Inflammatory macrophage (primary cell): ENCODE data around the gene NTRK2.
"Not testable (repeated sequence)": the region's sequence is repeated elsewhere in the genome, so short reads cannot be mapped to it uniquely, and the experiment has no call there.

Experiments used
- DNase-seq, 2 donors: peaks; one replicate each; pipeline ENCODE4 v3.0.0-alpha.2; 2020 to 2022

Gene NTRK2

DNA sequence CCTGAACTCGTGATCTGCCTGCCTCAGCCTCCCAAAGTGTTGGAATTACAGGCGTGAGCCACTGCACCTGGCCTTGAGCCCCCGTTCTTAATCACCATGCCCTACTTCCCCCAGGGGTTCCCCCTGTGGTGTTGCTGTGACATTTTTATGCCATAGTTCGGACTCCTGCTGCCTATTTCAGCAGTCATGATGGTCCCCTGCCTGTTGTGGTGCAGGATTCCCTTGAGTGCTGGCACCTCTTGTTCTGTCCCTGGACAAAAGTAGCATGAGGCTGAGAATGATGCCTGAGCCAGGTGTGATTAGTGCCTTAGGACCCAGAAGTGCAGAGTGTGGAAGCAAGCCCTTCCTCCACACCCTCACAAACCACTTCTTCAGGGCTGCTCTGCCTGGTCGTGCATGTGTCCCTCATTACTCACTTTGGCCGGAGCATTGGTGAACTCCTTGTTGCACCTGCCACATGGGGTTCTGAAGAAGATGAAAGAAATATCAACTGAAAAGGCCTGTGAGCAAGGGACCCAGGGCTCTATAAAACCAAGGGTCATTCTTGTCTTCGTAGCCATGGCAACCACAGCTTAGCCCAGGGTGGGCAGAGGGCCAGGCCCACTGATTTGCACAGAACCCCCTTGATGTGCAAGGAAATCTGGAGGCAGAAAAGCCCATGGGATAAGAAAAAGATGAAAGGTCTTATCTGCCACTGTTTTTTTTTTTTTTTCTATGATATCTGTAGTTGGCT, 228.0 kb downstream of the NTRK2 start:
- no peak for DNase-seq

GRCh38 chr9:84898188-84898587, 228.7 kb downstream of the NTRK2 start:
- no peak for DNase-seq

GRCh38 chr9:84898618-84899017, 229.1 kb downstream of the NTRK2 start:
- DNase-seq: not testable (repeated sequence)

GRCh38 chr9:84899326-84899725, 229.8 kb downstream of the NTRK2 start:
- DNase-seq: no peak

DNA sequence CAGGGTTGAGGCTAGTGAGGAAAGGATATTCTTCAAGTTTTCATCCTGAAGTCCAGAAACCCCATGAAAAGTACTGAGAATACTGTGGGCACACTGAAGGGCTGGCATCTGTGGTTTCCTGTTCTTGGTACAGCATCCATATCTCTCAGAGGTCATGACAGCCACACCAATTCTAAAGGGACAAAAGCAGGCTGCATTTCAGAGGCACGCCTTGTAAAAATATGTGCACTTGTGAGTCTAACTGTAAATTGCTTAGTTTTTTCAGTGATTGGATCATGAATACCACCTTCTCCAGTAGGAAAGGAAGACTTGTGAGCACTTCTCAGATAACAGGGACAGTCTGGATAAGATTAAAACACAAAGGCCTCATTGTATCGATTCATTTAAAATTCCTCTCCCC, 230.9 kb downstream of the NTRK2 start:
- no peak for DNase-seq

DNA sequence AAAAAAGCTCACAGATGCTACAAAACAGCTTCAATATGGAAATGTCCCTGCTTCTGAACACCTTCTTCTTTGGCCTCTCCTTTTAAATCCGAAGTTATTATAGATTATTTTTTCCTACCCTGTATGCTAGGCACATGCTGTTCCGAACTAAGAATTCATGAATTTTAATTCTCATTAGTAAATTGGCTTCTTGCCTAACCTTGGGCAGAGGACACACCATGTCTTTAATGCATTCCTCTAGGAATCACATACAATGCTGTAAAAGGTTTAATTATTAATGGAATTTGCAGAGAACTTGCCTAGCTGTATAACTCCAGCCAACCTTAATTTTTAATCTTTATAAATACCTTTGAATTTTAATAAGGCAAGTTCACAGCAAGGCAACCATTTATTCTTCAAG, 234.4 kb downstream of the NTRK2 start:
- DNase-seq: no peak

DNA sequence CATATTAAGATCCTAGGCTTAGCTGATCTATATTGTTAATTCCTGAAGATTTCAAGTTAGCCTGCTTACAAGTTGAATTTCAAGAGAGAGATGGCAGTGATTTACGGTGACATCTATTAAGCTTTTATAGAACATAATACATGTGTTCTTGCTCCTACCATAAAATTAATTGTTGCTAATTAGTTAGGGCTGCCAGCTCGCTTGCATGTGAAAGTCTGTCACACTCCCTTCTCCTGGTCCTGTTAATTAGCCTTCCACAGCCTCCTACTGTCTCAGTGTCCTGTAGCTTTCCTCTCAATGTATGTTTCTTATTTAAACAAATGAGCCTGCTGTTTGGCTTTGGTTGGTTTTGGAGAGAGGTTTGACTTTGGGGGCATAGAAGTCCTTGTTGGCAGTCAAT, 247.2 kb downstream of the NTRK2 start:
- no peak for DNase-seq

- DNase-seq: peak in 1 of 2 donors; percentile 1
Measured at GRCh38 chr9:84917366-84918070, 248.0 kb downstream of the NTRK2 start.

DNA sequence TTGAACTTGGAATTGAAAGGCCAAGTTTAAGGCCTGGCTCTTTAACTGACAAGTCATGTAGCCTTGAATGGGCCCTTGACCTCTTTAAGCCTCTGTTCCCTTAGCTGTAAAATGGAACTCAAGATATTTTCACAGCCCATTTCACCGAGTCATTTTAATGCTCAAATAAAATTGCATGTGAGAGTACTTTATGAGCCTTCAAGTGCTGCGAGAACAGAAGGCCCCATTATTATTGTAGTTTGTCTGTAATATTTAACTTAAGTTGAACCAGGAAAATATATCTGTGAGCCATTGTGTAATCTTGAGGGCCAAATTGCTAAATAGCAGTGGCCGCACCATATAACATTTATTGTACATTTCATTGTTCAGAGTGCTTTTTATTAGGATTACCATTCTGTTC, 249.9 kb downstream of the NTRK2 start:
- DNase-seq: no peak

DNA sequence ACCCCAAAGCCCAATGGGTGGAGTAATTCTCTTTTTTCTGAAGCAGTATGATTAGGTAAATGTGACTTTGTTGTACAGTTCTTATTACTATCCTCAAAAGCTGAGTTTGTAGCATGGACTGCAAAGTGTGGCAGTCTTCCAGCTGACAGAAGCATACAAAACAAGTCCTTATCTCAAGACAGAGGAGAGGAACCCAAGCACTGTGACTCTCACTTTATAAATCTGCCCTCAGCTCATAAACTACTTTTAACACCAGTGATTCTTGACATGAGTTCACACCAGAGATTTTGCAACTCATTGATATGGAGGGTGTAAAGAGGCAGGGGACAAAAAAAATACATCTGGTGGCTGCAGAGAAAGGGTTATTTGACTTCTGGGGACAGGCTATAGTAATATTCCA, 251.6 kb downstream of the NTRK2 start:
- no peak for DNase-seq

- no peak for DNase-seq
Measured at GRCh38 chr9:84922051-84922450, 252.5 kb downstream of the NTRK2 start.

DNA sequence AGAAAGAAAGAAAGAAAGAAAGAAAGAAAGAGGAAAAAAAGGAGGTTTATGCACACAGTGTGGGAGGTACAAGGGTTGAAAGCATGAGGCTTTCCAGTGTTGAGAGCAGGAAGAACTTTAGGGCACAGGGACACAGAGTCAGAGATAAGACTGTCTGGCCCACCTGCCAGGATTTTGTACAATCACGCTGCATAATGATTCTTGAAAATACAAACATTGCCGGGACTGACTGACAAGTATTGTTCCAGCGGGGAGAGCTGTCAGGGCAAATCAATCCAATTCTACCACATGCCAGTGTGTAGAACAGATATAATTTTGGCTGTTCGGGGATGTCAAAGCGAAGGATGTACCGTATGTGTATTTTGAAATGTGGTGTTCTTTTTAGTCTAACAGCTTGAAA, 254.7 kb downstream of the NTRK2 start:
- no peak for DNase-seq

GRCh38 chr9:84925225-84925872, 255.8 kb downstream of the NTRK2 start:
- DNase-seq: no peak

DNA sequence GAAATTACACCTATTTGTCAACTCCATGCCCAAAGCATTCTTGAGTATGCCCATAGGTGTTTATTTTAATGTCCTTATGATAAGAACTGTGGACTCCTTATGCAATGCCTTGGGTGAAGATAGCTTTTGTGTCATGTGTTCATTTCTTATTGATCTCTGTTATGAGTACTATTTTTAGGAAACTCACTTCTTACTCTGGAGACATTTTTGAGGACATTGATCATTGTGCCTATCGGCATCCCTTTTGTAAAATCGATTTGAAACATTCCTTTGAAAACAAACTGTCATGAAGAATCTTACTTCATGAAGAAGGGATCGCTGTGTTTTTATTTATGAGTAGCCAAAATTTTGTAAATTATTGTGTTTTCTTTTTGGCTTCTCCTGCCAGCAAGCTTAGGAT, 257.3 kb downstream of the NTRK2 start:
- no peak for DNase-seq

- DNase-seq: no peak
Measured at GRCh38 chr9:84928419-84928818, 258.9 kb downstream of the NTRK2 start.

DNA sequence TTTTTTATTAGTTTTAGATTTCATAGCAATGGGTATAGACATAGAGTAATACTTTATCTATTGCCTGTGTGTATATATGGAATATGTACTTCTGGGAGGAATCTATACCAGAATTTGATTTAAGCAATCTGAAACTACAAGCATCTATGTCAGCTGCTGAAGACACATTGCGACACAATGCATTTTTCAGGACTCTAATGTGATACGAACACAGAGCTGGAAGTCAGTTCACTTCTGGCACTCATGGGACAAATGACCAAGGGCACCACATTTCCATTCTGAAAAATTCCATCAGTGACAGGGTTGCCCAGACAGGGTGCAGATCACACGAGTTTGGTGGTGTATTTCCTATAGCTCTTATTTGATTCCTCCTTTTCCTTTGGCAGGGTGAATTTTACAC, 259.5 kb downstream of the NTRK2 start:
- DNase-seq: no peak

DNA sequence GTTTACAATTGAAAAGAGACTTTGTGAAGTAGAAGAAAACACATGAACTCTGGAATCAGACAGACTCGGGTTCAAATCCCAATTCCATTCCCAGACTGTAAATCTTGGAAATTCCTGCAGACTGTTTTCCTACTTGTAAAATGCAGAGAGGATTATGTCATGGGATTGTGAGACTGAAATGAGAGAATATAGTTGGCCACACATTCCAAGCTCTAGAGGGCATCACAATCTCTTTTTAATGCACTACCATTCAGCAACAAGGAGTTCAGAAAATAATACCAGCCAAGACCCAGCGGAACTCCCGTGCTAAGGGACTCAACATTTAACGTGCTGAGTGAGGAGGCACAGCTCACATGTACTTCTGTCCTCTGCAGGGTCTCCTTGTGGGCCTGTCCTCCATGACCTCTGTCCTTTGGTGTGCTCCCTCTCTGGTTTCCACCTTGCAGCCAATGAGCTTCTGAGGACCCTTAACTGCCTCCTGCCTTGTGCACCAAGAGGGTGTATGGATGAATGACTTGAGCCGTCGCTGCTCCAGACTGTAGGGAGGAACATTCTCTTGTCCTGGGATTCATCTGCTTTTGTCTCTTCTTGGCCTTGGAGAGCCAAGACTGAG, 263.5 kb downstream of the NTRK2 start:
- no peak for DNase-seq

- no peak for DNase-seq
Measured at GRCh38 chr9:84935528-84936117, 266.1 kb downstream of the NTRK2 start.

- DNase-seq: no peak
Measured at GRCh38 chr9:84937180-84937579, 267.7 kb downstream of the NTRK2 start.

GRCh38 chr9:84937581-84937980, 268.1 kb downstream of the NTRK2 start:
- no peak for DNase-seq

- DNase-seq: no peak
Measured at GRCh38 chr9:84939774-84940173, 270.2 kb downstream of the NTRK2 start.

DNA sequence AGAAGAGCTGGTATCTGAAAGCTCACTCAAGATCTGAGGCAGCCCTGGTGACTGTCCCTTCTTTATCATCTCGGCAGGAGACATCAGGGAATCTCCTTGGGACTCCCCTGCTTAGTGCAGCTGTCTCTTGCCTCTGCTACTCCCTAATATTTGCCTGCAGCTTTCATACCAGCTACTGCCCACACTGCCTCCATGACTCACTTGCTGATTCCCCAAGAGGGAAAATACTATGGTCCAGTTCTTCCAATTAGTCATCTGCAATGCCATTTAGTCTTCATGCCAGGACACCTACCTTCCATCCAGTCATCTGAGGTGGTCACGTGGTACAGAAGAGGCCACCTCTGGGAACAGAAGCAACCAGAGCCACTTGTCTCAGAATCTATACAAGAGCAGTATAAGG, 270.8 kb downstream of the NTRK2 start:
- DNase-seq: no peak

- no peak for DNase-seq
Measured at GRCh38 chr9:84941792-84942191, 272.3 kb downstream of the NTRK2 start.
